ENCODE results near the gene SNAPC4. TPM values are rescaled to one million over a fixed set of nuclear protein-coding genes. Genes with fewer than 3 reads are reported as not detected.
A peak's percentile ranks its signal among the peaks of the same experiment; 100 is the strongest.

SNAPC4 gene
- total and polyA plus RNA-seq, 9 of the 15 experiments (the other 6 are each of a cell fraction or from before 2014, with no cell fraction given): 0.21 to 21.8 (median 8.8) TPM

GRCh38 chr9:136372561-136373299 lies 27.2 kb downstream of the SNAPC4 start (continued):
- TF ChIP-seq, protein P1, sequence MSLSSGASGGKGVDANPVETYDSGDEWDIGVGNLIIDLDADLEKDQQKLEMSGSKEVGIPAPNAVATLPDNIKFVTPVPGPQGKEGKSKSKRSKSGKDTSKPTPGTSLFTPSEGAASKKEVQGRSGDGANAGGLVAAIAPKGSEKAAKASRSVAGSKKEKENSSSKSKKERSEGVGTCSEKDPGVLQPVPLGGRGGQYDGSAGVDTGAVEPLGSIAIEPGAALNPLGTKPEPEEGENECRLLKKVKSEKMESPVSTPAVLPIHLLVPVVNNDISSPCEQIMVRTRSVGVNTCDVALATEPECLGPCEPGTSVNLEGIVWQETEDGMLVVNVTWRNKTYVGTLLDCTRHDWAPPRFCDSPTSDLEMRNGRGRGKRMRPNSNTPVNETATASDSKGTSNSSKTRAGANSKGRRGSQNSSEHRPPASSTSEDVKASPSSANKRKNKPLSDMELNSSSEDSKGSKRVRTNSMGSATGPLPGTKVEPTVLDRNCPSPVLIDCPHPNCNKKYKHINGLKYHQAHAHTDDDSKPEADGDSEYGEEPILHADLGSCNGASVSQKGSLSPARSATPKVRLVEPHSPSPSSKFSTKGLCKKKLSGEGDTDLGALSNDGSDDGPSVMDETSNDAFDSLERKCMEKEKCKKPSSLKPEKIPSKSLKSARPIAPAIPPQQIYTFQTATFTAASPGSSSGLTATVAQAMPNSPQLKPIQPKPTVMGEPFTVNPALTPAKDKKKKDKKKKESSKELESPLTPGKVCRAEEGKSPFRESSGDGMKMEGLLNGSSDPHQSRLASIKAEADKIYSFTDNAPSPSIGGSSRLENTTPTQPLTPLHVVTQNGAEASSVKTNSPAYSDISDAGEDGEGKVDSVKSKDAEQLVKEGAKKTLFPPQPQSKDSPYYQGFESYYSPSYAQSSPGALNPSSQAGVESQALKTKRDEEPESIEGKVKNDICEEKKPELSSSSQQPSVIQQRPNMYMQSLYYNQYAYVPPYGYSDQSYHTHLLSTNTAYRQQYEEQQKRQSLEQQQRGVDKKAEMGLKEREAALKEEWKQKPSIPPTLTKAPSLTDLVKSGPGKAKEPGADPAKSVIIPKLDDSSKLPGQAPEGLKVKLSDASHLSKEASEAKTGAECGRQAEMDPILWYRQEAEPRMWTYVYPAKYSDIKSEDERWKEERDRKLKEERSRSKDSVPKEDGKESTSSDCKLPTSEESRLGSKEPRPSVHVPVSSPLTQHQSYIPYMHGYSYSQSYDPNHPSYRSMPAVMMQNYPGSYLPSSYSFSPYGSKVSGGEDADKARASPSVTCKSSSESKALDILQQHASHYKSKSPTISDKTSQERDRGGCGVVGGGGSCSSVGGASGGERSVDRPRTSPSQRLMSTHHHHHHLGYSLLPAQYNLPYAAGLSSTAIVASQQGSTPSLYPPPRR (CRISPR knock-in tag; IDR thresholded peaks at IDR 0.05; ENCODE audit: borderline replicate concordance): no peak
- TF ChIP-seq ZNF695 (CRISPR knock-in tag; IDR thresholded peaks at IDR 0.05): no peak
- no peak for TF ChIP-seq XRCC5 (IDR thresholded peaks at IDR 0.05; ENCODE audit: low read depth, low read length)
- no peak for TF ChIP-seq FOXA1 (IDR thresholded peaks at IDR 0.05; ENCODE audit: borderline replicate concordance)
- peak; percentile 28; the same call in 1 of the 2 replicates for TF ChIP-seq CBX1 (IDR thresholded peaks at IDR 0.05; ENCODE audit: low read depth)
- no peak for TF ChIP-seq DIDO1 (tag; IDR thresholded peaks at IDR 0.05; ENCODE audit: low read depth)
- 0 out of 2 replicates have a peak, but pooled peaks have one; percentile 15 for TF ChIP-seq LARP7 (IDR thresholded peaks at IDR 0.05)
- TF ChIP-seq, protein P2, sequence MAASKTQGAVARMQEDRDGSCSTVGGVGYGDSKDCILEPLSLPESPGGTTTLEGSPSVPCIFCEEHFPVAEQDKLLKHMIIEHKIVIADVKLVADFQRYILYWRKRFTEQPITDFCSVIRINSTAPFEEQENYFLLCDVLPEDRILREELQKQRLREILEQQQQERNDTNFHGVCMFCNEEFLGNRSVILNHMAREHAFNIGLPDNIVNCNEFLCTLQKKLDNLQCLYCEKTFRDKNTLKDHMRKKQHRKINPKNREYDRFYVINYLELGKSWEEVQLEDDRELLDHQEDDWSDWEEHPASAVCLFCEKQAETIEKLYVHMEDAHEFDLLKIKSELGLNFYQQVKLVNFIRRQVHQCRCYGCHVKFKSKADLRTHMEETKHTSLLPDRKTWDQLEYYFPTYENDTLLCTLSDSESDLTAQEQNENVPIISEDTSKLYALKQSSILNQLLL (CRISPR knock-in tag; IDR thresholded peaks at IDR 0.05; ENCODE audit: borderline replicate concordance): no peak
- TF ChIP-seq OTX1 (CRISPR knock-in tag; IDR thresholded peaks at IDR 0.05): no peak
- peak; percentile 76 for TF ChIP-seq NEUROD1 (IDR thresholded peaks at IDR 0.05; ENCODE audit: borderline replicate concordance, low read depth, low read length, partially characterized antibody)
- peak; percentile 60 for TF ChIP-seq BHLHE40 (IDR thresholded peaks at IDR 0.05; ENCODE audit: low read length)
- no peak for TF ChIP-seq MIER1 (IDR thresholded peaks at IDR 0.05; ENCODE audit: low read depth)
- TF ChIP-seq MEF2D (tag; conservative IDR thresholded peaks at IDR 0.05; ENCODE audit: low read depth): no peak
- TF ChIP-seq PTBP1 (IDR thresholded peaks at IDR 0.05; ENCODE audit: low read depth, low read length): 0 out of 2 replicates have a peak, but pooled peaks have one; percentile 29
- no peak for TF ChIP-seq ZBTB12 (CRISPR knock-in tag; IDR thresholded peaks at IDR 0.05)
- TF ChIP-seq HLTF (IDR thresholded peaks at IDR 0.05): no peak
- TF ChIP-seq, protein P3, sequence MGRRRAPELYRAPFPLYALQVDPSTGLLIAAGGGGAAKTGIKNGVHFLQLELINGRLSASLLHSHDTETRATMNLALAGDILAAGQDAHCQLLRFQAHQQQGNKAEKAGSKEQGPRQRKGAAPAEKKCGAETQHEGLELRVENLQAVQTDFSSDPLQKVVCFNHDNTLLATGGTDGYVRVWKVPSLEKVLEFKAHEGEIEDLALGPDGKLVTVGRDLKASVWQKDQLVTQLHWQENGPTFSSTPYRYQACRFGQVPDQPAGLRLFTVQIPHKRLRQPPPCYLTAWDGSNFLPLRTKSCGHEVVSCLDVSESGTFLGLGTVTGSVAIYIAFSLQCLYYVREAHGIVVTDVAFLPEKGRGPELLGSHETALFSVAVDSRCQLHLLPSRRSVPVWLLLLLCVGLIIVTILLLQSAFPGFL (CRISPR knock-in tag; IDR thresholded peaks at IDR 0.05): no peak
- no peak for TF ChIP-seq ZNF217 (CRISPR knock-in tag; IDR thresholded peaks at IDR 0.05)
- TF ChIP-seq ZNF589 (CRISPR knock-in tag; IDR thresholded peaks at IDR 0.05; ENCODE audit: low read depth): no peak
- TF ChIP-seq MEIS2 (IDR thresholded peaks at IDR 0.05; ENCODE audit: partially characterized antibody): no peak
- TF ChIP-seq HSF4 (CRISPR knock-in tag; IDR thresholded peaks at IDR 0.05; ENCODE audit: borderline replicate concordance): no peak
